Ishikawa (cell line): ENCODE measurements around the gene ULK4.

ENCODE experiments used
- CEBPB ChIP-seq: IDR thresholded peaks from 2 replicates; pipeline ENCODE4 v1.6.1; 2012
- CREB1 ChIP-seq: IDR thresholded peaks from 2 replicates; pipeline ENCODE4 v1.6.1; 2012; ENCODE audit warnings: low read depth
- EGR1 ChIP-seq: IDR thresholded peaks from 2 replicates; pipeline ENCODE4 v1.6.1; 2012
- EP300 ChIP-seq: IDR thresholded peaks from 2 replicates; pipeline ENCODE4 v1.6.1; 2012; ENCODE audit warnings: borderline replicate concordance
- FOXM1 ChIP-seq: IDR thresholded peaks from 2 replicates; pipeline ENCODE4 v1.6.1; 2012; ENCODE audit warnings: low read depth, borderline replicate concordance
- MAX ChIP-seq: IDR thresholded peaks from 2 replicates; pipeline ENCODE4 v1.6.1; 2012
- NFIC ChIP-seq: IDR thresholded peaks from 2 replicates; pipeline ENCODE4 v1.6.1; 2012
- RAD21 ChIP-seq: IDR thresholded peaks from 2 replicates; pipeline ENCODE4 v1.6.1; 2012; ENCODE audit warnings: low read depth
- TAF1 ChIP-seq: IDR thresholded peaks from 2 replicates; pipeline ENCODE4 v1.6.1; 2012; ENCODE audit warnings: low read depth, mild to moderate bottlenecking
- TCF12 ChIP-seq: IDR thresholded peaks from 2 replicates; pipeline ENCODE4 v1.6.1; 2012; ENCODE audit warnings: low read depth
- TEAD4 ChIP-seq: IDR thresholded peaks from 2 replicates; pipeline ENCODE4 v1.6.1; 2012
- YY1 ChIP-seq: IDR thresholded peaks from 2 replicates; pipeline ENCODE4 v1.6.1; 2012; ENCODE audit warnings: low read depth
- ZBTB7A ChIP-seq: IDR thresholded peaks from 2 replicates; pipeline ENCODE4 v1.6.1; 2012; ENCODE audit warnings: low read depth
- TF ChIP-seq, protein P1 (sequence below): IDR thresholded peaks from 2 replicates; pipeline ENCODE4 v1.6.1; 2012
- TF ChIP-seq, protein P2 (sequence below): IDR thresholded peaks from 2 replicates; pipeline ENCODE4 v1.6.1; 2012; ENCODE audit warnings: low read depth, mild to moderate bottlenecking

Gene ULK4

GRCh38 chr3:41915353-41915752 lies 46.5 kb downstream of the ULK4 start:
- TF ChIP-seq CREB1 (no peak), MAX (no peak), RAD21 (no peak), YY1 (no peak), ZBTB7A (no peak), EP300 (no peak), NFIC (no peak), TCF12 (no peak), TAF1 (no peak), EGR1 (no peak)
- TF ChIP-seq, protein P1, sequence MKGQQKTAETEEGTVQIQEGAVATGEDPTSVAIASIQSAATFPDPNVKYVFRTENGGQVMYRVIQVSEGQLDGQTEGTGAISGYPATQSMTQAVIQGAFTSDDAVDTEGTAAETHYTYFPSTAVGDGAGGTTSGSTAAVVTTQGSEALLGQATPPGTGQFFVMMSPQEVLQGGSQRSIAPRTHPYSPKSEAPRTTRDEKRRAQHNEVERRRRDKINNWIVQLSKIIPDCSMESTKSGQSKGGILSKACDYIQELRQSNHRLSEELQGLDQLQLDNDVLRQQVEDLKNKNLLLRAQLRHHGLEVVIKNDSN = no peak
- TF ChIP-seq, protein P2, sequence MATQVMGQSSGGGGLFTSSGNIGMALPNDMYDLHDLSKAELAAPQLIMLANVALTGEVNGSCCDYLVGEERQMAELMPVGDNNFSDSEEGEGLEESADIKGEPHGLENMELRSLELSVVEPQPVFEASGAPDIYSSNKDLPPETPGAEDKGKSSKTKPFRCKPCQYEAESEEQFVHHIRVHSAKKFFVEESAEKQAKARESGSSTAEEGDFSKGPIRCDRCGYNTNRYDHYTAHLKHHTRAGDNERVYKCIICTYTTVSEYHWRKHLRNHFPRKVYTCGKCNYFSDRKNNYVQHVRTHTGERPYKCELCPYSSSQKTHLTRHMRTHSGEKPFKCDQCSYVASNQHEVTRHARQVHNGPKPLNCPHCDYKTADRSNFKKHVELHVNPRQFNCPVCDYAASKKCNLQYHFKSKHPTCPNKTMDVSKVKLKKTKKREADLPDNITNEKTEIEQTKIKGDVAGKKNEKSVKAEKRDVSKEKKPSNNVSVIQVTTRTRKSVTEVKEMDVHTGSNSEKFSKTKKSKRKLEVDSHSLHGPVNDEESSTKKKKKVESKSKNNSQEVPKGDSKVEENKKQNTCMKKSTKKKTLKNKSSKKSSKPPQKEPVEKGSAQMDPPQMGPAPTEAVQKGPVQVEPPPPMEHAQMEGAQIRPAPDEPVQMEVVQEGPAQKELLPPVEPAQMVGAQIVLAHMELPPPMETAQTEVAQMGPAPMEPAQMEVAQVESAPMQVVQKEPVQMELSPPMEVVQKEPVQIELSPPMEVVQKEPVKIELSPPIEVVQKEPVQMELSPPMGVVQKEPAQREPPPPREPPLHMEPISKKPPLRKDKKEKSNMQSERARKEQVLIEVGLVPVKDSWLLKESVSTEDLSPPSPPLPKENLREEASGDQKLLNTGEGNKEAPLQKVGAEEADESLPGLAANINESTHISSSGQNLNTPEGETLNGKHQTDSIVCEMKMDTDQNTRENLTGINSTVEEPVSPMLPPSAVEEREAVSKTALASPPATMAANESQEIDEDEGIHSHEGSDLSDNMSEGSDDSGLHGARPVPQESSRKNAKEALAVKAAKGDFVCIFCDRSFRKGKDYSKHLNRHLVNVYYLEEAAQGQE = no peak

DNA sequence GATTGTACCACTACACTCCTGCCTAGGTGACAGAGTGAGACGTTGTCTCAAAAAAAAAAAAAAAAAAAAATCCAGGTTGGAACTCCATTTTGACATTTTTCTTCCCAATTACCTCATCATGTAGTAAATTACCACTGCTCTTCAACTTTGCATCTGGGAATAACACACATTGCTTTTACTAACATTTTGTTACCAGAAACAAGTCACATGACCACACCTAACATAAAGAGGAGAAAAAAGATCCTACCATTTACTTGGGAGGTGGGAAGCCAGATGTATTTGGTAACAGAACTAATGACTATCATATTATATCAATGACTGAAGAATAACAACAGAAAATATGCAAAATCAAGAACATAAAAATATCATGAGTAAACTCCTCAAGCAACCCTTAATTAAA lies 49.6 kb downstream of the ULK4 start:
- no peak for TF ChIP-seq EGR1
- no peak for TF ChIP-seq TAF1
- no peak for TF ChIP-seq CEBPB
- no peak for TF ChIP-seq MAX
- TF ChIP-seq FOXM1 = no peak
- no peak for TF ChIP-seq EP300
- no peak for TF ChIP-seq RAD21
- TF ChIP-seq, protein P2 = no peak
- TF ChIP-seq CREB1 = no peak
- no peak for TF ChIP-seq ZBTB7A
- no peak for TF ChIP-seq NFIC

DNA sequence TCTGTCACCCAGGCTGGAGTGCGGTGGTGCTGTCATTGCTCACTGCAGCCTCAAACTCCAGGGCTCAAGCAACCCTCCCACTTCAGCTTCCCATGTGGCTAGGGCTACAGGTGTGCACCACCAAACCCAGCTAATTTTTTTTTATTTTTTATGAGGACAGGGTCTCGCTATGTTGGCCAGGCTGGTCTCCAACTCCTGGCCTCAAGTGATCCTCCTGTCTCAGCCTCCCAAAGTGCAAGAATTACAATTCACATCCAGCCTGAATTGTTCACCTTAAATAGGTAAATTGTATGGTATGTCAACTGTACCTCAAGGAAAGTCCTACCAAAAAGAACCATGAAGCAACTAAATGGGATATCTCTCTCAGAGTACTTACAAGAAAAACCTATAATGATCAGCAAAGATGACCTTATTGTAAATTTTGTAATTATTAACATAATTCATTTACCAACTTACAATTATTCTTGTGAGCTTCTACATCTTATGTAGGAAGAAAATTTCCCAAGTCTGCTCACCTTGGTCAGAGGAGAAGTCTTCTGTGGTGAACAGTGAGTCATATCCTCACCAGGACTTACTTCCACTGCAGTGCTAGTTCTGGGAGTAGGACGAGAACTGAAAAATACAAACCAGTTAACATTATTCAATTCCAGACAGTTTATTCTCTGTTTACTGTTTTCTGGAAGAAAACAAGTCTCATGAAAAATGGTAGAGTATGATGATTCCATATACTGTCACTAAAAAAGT lies 54.4 kb downstream of the ULK4 start:
- TF ChIP-seq, protein P2 = no peak
- TF ChIP-seq YY1 (no peak), ZBTB7A (no peak), CEBPB (no peak), MAX (no peak), NFIC (no peak), EP300 (no peak), FOXM1 (no peak), CREB1 (no peak), TAF1 (no peak), TCF12 (no peak), RAD21 (no peak), EGR1 (no peak), TEAD4 (no peak)
- TF ChIP-seq, protein P1 = no peak

- TF ChIP-seq TEAD4 (no peak), ZBTB7A (no peak), TAF1 (no peak), CEBPB (no peak), TCF12 (no peak), YY1 (no peak)
- TF ChIP-seq, protein P1 = no peak
These were observed 61.6 kb downstream of the ULK4 start for GRCh38 chr3:41900265-41900664.
